ENCODE measurements around the gene SMYD3.

GRCh38 chr1:246068217-246068512, 438.9 kb downstream of the SMYD3 start:
- TF ChIP-seq CTCF (IDR thresholded peaks at IDR 0.05; ENCODE audit: borderline replicate concordance, extremely low read depth, low read length, poor library complexity, severe bottlenecking) (no peak), EZH2 (IDR thresholded peaks at IDR 0.05; ENCODE audit: borderline replicate concordance, low read depth, low read length, severe bottlenecking) (no peak)

Data from DND-41 (cell line).